IMR-90 (cell line): ENCODE data around the gene NEURL2. TPM values are rescaled to one million over a fixed set of nuclear protein-coding genes. Genes with fewer than 3 reads are reported as not detected.

ENCODE experiments used
- ATAC-seq: fragments of 200-7000 bp; cut with Tn5 transposase; 2 replicates; pipeline ENCODE4 v1.9.1; 2020; ENCODE audit warnings: low read depth, mild to moderate bottlenecking, moderate library complexity
- BruUV-seq: library from RNA; stranded (reverse); fragments of 400-500 nt; replicated peaks from 2 replicates; lab custom pipeline; 2021; lab: Mats Ljungman, UMichigan
- CTCF ChIA-PET: fragments of 300-600 bp; formaldehyde crosslinking; extraction: SDS; loops from one replicate; lab custom pipeline; 2021; ENCODE audit warnings: antibody characterized with exemption; lab: Yijun Ruan, JAX
- POLR2A ChIA-PET: fragments of 300-600 bp; sonication (Branson Sonifier 250); formaldehyde crosslinking; loops from one replicate; lab custom pipeline; 2022; ENCODE audit warnings: antibody characterized with exemption; ENCODE audit not compliant: unreplicated experiment; lab: Charles Lee
- DNase-seq: peaks from one replicate; pipeline ENCODE4 v3.0.0; 2013
- H2AFZ ChIP-seq: replicated peaks from 2 replicates; pipeline ENCODE3; 2013; ENCODE audit warnings: low read length, mild to moderate bottlenecking; ENCODE audit not compliant: poor library complexity
- H2AK5ac ChIP-seq: 2 replicates; pipeline ENCODE4 v1.6.1; 2013; ENCODE audit warnings: low read depth, low read length, inconsistent platforms
- H2AK9ac ChIP-seq: replicated peaks from 2 replicates; pipeline ENCODE3; 2013; ENCODE audit warnings: mild to moderate bottlenecking, low read depth, low read length, moderate library complexity; ENCODE audit not compliant: poor library complexity
- H2BK120ac ChIP-seq: 2 replicates; pipeline ENCODE4 v1.6.1; 2013; ENCODE audit warnings: low read depth, low read length, inconsistent platforms
- H2BK15ac ChIP-seq: 3 replicates; pipeline ENCODE4 v1.6.1; 2013; ENCODE audit warnings: low read depth, low read length, inconsistent platforms
- H2BK20ac ChIP-seq: 2 replicates; pipeline ENCODE4 v1.6.1; 2013; ENCODE audit warnings: low read depth, mild to moderate bottlenecking, inconsistent platforms, low read length, moderate library complexity
- H2BK5ac ChIP-seq: 2 replicates; pipeline ENCODE4 v1.6.1; 2013; ENCODE audit warnings: mild to moderate bottlenecking, low read depth, low read length, inconsistent platforms; ENCODE audit not compliant: poor library complexity, severe bottlenecking
- H3K14ac ChIP-seq: replicated peaks from 2 replicates; pipeline ENCODE4 v1.6.1; 2013; ENCODE audit warnings: low read depth, low read length, inconsistent platforms
- H3K18ac ChIP-seq: 2 replicates; pipeline ENCODE4 v1.6.1; 2013; ENCODE audit warnings: low read depth, low read length, control low read depth
- H3K23ac ChIP-seq: 2 replicates; pipeline ENCODE4 v1.6.1; 2013; ENCODE audit warnings: low read depth, low read length, inconsistent platforms
- H3K27ac ChIP-seq: 2 replicates; pipeline ENCODE4 v1.5.1; 2013; ENCODE audit warnings: mild to moderate bottlenecking, control low read depth, low read length; ENCODE audit not compliant: insufficient read depth
- H3K27me3 ChIP-seq: 2 replicates; pipeline ENCODE4 v1.6.1; 2013; ENCODE audit warnings: low read length; ENCODE audit not compliant: control insufficient read depth, insufficient read depth
- H3K36me3 ChIP-seq: 2 replicates; pipeline ENCODE4 v1.6.1; 2013; ENCODE audit warnings: low read length, mixed read lengths; ENCODE audit not compliant: control insufficient read depth, insufficient read depth
- H3K4ac ChIP-seq: 2 replicates; pipeline ENCODE4 v1.6.1; 2013; ENCODE audit warnings: low read depth, low read length, inconsistent platforms
- H3K4me1 ChIP-seq: 2 replicates; pipeline ENCODE4 v1.6.1; 2013; ENCODE audit warnings: low read length, mixed read lengths; ENCODE audit not compliant: control insufficient read depth, insufficient read depth
- H3K4me2 ChIP-seq: 2 replicates; pipeline ENCODE4 v1.6.1; 2013; ENCODE audit warnings: low read depth, mild to moderate bottlenecking, control low read depth, low read length, moderate library complexity
- H3K4me3 ChIP-seq: 2 replicates; pipeline ENCODE4 v1.5.1; 2013; ENCODE audit warnings: low read depth, mild to moderate bottlenecking, control low read depth, low read length, moderate library complexity; ENCODE audit not compliant: insufficient read depth
- H3K56ac ChIP-seq: 2 replicates; pipeline ENCODE4 v1.6.1; 2013; ENCODE audit warnings: low read length, inconsistent platforms; ENCODE audit not compliant: insufficient read depth; ENCODE audit errors: extremely low read depth
- H3K79me1 ChIP-seq, 2 experiments: 2 replicates each; pipeline ENCODE4 v1.6.1; 2013; ENCODE audit warnings: low read length in 2 of 2, inconsistent platforms in 1 of 2, low read depth in 1 of 2
- H3K9ac ChIP-seq: 2 replicates; pipeline ENCODE4 v1.6.1; 2013; ENCODE audit warnings: low read depth, low read length, control low read depth
- H3K9me1 ChIP-seq: 2 replicates; pipeline ENCODE4 v1.6.1; 2013; ENCODE audit warnings: low read length, inconsistent platforms; ENCODE audit not compliant: insufficient read depth
- H3K9me3 ChIP-seq: 2 replicates; pipeline ENCODE4 v1.6.1; 2013; ENCODE audit warnings: low read length; ENCODE audit not compliant: control insufficient read depth, insufficient read depth
- H4K20me1 ChIP-seq: 2 replicates; pipeline ENCODE4 v1.6.1; 2013; ENCODE audit warnings: low read length, inconsistent platforms; ENCODE audit not compliant: insufficient read depth
- H4K5ac ChIP-seq: 2 replicates; pipeline ENCODE4 v1.6.1; 2013; ENCODE audit warnings: mild to moderate bottlenecking, low read depth, low read length, control low read depth
- H4K8ac ChIP-seq, 2 experiments: 2 replicates each; pipeline ENCODE4 v1.6.1; 2013; ENCODE audit warnings: low read depth in 2 of 2, low read length in 2 of 2, control low read depth in 1 of 2, inconsistent platforms in 1 of 2
- H4K91ac ChIP-seq: 2 replicates; pipeline ENCODE4 v1.6.1; 2013; ENCODE audit warnings: low read depth, low read length, inconsistent platforms; ENCODE audit not compliant: insufficient read depth
- CEBPB ChIP-seq: IDR thresholded peaks from 2 replicates; pipeline ENCODE4 v1.6.1; 2012; ENCODE audit warnings: low read depth, low read length, improper control_type of control experiment
- FOS ChIP-seq: fragments of 150-350 bp; IDR thresholded peaks from 2 replicates; pipeline ENCODE4 v1.6.1; 2016; ENCODE audit warnings: low read depth, low read length
- MAFK ChIP-seq: IDR thresholded peaks from 2 replicates; pipeline ENCODE4 v1.6.1; 2012; ENCODE audit warnings: low read depth, low read length, improper control_type of control experiment
- MAZ ChIP-seq: IDR thresholded peaks from 2 replicates; pipeline ENCODE4 v1.6.1; 2012; ENCODE audit warnings: low read depth, mild to moderate bottlenecking, low read length, improper control_type of control experiment, moderate library complexity, borderline replicate concordance
- MXI1 ChIP-seq: IDR thresholded peaks from 2 replicates; pipeline ENCODE4 v1.6.1; 2012; ENCODE audit warnings: low read depth, mild to moderate bottlenecking, low read length, moderate library complexity, borderline replicate concordance
- NFE2L2 ChIP-seq: fragments of 150-350 bp; IDR thresholded peaks from 2 replicates; pipeline ENCODE4 v1.6.1; 2016; ENCODE audit warnings: low read depth, mild to moderate bottlenecking, low read length
- POLR2A ChIP-seq: IDR thresholded peaks from 2 replicates; pipeline ENCODE4 v1.6.1; 2012; ENCODE audit warnings: mild to moderate bottlenecking, low read depth, low read length
- RAD21 ChIP-seq: IDR thresholded peaks from 2 replicates; pipeline ENCODE4 v1.6.1; 2012; ENCODE audit warnings: low read length, improper control_type of control experiment
- RCOR1 ChIP-seq: IDR thresholded peaks from 2 replicates; pipeline ENCODE4 v1.6.1; 2012; ENCODE audit warnings: mild to moderate bottlenecking, low read length, improper control_type of control experiment; ENCODE audit not compliant: insufficient replicate concordance
- RFX5 ChIP-seq: IDR thresholded peaks from 2 replicates; pipeline ENCODE4 v1.8.0; 2012; ENCODE audit warnings: low read depth, mild to moderate bottlenecking, low read length, moderate library complexity
- SMC3 ChIP-seq: fragments of 150-350 bp; IDR thresholded peaks from 2 replicates; pipeline ENCODE4 v1.6.1; 2016; ENCODE audit warnings: low read depth, mild to moderate bottlenecking, antibody characterized with exemption, low read length, moderate library complexity
- WGBS, 2 experiments: methylation state at CpG; one replicate each; pipeline versions ENCODE4 v1.1.5 to v1.1.7; 2013; ENCODE audit warnings: missing lambda C conversion rate in 2 of 2; ENCODE audit not compliant: insufficient read length in 1 of 2; ENCODE audit errors: extremely low coverage in 2 of 2; 5-methylcytosine and 5-hydroxymethylcytosine counted together
- dilution Hi-C: fragments of 300-500 bp; cut with HindIII; formaldehyde crosslinking; loops from one replicate; pipeline ENCODE4 v1.14.3; 2018; ENCODE audit warnings: low sequenced_read_pairs; ENCODE audit not compliant: unreplicated experiment
- in situ Hi-C: fragments of 300-500 bp; cut with MboI; formaldehyde crosslinking; loops from 3 replicates; pipeline ENCODE4 v1.14.3; 2019; ENCODE audit warnings: low sequenced_read_pairs, inconsistent platforms, mixed read lengths
- intact Hi-C: fragments of 100-400 bp; cut with micrococcal nuclease; formaldehyde crosslinking; loops from 2 replicates; pipeline ENCODE4 v1.10.0; 2022
- polyA plus RNA-seq, 3 experiments: library from polyadenylated mRNA; depleted of rRNA; stranded (reverse); fragments of >200 nt; gene quantifications; 2 replicates each; pipeline ENCODE4 v1.2.3, GENCODE V29; 2012; ENCODE audit warnings: low replicate concordance in 1 of 3
- total RNA-seq: library from RNA; depleted of rRNA; stranded (reverse); fragments of >200 nt; gene quantifications from 2 replicates; pipeline ENCODE4 v1.2.3, GENCODE V29; 2012
- TF ChIP-seq, protein P1 (sequence below): fragments of 150-350 bp; IDR thresholded peaks from 2 replicates; pipeline ENCODE4 v1.6.1; 2017; ENCODE audit warnings: mild to moderate bottlenecking, antibody characterized with exemption, low read length, low read depth
- TF ChIP-seq, protein P2 (sequence below): conservative IDR thresholded peaks from 2 replicates; pipeline ENCODE4 v1.5.1; 2012; ENCODE audit warnings: mild to moderate bottlenecking, low read depth, low read length, improper control_type of control experiment

The NEURL2 gene
- total and polyA plus RNA-seq, 2 of the 4 experiments (the other 2 are of a cell fraction), result 1.1 to 2.5 TPM

DNA sequence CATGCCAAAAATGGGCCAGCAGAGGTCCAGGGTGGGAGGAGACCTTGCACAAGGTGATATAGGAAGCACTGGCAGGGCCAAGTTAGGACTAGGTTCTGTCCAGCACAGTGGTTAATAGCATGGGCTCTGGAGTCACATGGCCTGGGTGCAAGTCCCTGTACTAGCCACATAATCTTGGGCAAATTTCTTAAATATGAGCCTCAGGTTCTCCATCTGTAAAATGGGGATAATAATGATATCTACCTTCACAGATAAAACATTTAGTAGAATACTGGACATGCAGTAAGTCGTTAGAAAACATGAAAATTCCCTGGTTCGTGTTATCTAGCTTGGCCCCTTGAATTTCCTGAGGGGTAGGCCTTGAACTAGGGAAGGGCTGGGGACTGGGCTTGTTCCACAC is 6.3 kb upstream of the NEURL2 start:
- Histone ChIP-seq H4K20me1 (0 out of 2 replicates have a peak, but pooled peaks cover 5% of the 10 kb centered on the region), H2AK9ac (peak overlapping the region; percentile 24), H2BK15ac (no peak overlapping the region), H3K23ac (no peak overlapping the region), H2BK20ac (no peak overlapping the region), H2AFZ (no peak overlapping the region), H4K8ac (no peak overlapping the region), H3K4ac (no peak overlapping the region), H4K5ac (no peak overlapping the region), H3K4me3 (no peak overlapping the region), H3K27me3 (no peaks in the 10 kb centered on the region), H2AK5ac (no peak overlapping the region), H3K27ac (no peak overlapping the region), H3K36me3 (peaks cover 64% of the 10 kb centered on the region), H2BK5ac (no peak overlapping the region), H3K4me2 (no peak overlapping the region), H3K56ac (no peak overlapping the region), H3K79me1 (peaks cover 10 to 26% of the 10 kb centered on the region in 2 experiments), H3K4me1 (peaks cover 1% of the 10 kb centered on the region; the same call in 1 of the 2 replicates), H4K91ac (no peak overlapping the region), H3K18ac (no peak overlapping the region), H3K9ac (no peak overlapping the region), H3K14ac (no peak overlapping the region), H3K9me3 (no peaks in the 10 kb centered on the region), H3K9me1 (0 out of 2 replicates have a peak, but pooled peaks cover 2% of the 10 kb centered on the region), H2BK120ac (no peak overlapping the region)
- ChIA-PET CTCF (no interaction called here), POLR2A (interaction anchor here (1.1 kb wide), 1 partner anchor 8 kb away, joined by 6 read pairs; no protein-coding TSS in a partner anchor)
- dilution Hi-C loops (no loop called here), in situ Hi-C loops (no loop called here), intact Hi-C loops (no loop called here)
- DNase-seq (no peak), ATAC-seq (no peak)
- TF ChIP-seq NFE2L2 (no peak), MAFK (no peak), SMC3 (no peak), RCOR1 (no peak), FOS (no peak), MAZ (no peak), POLR2A (no peak), RFX5 (no peak), MXI1 (no peak), RAD21 (no peak), CEBPB (no peak)
- TF ChIP-seq, protein P1, sequence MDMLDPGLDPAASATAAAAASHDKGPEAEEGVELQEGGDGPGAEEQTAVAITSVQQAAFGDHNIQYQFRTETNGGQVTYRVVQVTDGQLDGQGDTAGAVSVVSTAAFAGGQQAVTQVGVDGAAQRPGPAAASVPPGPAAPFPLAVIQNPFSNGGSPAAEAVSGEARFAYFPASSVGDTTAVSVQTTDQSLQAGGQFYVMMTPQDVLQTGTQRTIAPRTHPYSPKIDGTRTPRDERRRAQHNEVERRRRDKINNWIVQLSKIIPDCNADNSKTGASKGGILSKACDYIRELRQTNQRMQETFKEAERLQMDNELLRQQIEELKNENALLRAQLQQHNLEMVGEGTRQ, result no peak
- TF ChIP-seq, protein P2, sequence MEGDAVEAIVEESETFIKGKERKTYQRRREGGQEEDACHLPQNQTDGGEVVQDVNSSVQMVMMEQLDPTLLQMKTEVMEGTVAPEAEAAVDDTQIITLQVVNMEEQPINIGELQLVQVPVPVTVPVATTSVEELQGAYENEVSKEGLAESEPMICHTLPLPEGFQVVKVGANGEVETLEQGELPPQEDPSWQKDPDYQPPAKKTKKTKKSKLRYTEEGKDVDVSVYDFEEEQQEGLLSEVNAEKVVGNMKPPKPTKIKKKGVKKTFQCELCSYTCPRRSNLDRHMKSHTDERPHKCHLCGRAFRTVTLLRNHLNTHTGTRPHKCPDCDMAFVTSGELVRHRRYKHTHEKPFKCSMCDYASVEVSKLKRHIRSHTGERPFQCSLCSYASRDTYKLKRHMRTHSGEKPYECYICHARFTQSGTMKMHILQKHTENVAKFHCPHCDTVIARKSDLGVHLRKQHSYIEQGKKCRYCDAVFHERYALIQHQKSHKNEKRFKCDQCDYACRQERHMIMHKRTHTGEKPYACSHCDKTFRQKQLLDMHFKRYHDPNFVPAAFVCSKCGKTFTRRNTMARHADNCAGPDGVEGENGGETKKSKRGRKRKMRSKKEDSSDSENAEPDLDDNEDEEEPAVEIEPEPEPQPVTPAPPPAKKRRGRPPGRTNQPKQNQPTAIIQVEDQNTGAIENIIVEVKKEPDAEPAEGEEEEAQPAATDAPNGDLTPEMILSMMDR, result no peak
- BruUV-seq, result no TSS peak
- WGBS, 2 experiments, result no CpG with 5 or more reads among the region's 2 CpGs
